ENCODE data around the gene RGS3. TPM values are rescaled to one million over a fixed set of nuclear protein-coding genes. Genes with fewer than 3 reads are reported as not detected.
"Not testable (repeated sequence)": the region's sequence is repeated elsewhere in the genome, so short reads cannot be mapped to it uniquely, and the experiment has no call there.

Gene RGS3
- total RNA-seq, 6 donors from 2014 or later: 60.3 to 93.2 (median 72.6) TPM

DNA sequence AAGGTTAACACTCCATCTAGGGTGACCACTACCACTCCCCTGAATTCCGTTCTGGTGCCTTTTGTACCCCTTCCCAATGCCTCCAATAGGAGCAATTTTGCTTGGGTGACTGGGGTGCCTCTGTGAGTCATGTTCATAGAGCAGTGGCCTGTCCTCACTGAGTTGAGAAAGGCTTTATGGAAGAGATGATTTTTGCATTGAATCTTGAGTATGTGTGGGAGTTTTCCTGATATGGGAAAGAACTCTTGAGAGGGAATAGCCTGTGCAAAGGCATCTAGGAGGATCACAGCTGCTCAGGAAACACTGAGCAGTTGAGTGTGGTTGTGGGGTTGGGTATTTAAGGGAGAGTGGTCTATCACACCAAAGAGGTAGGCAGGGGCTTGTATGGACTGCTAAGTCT lies 36.8 kb upstream of the RGS3 start:
- no peak overlapping the region for H3K4me3 ChIP-seq
- DNase-seq (no peak), ATAC-seq (ENCODE audit: low FRiP score in 2 of 2) (no peak)
- H3K9me3 ChIP-seq: no peaks in the 10 kb centered on the region
- no peaks in the 10 kb centered on the region for H3K36me3 ChIP-seq
- no peak for TF ChIP-seq POLR2A (IDR thresholded peaks at IDR 0.05)
- TF ChIP-seq EP300 (IDR thresholded peaks at IDR 0.05): no peak
- TF ChIP-seq, protein P1, sequence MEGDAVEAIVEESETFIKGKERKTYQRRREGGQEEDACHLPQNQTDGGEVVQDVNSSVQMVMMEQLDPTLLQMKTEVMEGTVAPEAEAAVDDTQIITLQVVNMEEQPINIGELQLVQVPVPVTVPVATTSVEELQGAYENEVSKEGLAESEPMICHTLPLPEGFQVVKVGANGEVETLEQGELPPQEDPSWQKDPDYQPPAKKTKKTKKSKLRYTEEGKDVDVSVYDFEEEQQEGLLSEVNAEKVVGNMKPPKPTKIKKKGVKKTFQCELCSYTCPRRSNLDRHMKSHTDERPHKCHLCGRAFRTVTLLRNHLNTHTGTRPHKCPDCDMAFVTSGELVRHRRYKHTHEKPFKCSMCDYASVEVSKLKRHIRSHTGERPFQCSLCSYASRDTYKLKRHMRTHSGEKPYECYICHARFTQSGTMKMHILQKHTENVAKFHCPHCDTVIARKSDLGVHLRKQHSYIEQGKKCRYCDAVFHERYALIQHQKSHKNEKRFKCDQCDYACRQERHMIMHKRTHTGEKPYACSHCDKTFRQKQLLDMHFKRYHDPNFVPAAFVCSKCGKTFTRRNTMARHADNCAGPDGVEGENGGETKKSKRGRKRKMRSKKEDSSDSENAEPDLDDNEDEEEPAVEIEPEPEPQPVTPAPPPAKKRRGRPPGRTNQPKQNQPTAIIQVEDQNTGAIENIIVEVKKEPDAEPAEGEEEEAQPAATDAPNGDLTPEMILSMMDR (IDR thresholded peaks at IDR 0.05): no peak
- no peak for TF ChIP-seq POLR2AphosphoS5 (IDR thresholded peaks at IDR 0.05)
- no peak overlapping the region for H3K27ac ChIP-seq
- H3K4me1 ChIP-seq: no peaks in the 10 kb centered on the region
- WGBS, 2 donors: 75 to 81% methylated on average over 1 of the region's 1 CpG
- no peaks in the 10 kb centered on the region for H3K27me3 ChIP-seq

DNA sequence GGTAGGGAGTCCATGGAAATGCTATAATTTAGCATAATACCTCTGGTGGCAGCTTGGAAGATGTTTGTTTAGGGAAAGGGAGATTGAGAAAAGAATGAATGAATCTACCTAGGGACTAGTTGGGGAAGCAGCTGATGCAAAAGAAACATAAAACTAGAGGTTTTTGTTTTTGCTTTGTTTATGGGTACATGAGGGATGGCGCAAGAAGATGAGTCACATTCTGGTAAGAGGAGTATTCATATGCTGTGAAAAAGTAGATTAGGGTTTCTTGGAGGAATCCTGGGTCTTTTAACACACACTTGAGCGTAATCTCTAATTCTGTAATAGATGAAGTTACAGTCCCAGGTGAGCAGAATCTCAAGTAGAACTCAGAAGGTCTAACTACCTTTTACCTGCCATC lies 35.9 kb upstream of the RGS3 start:
- ATAC-seq (ENCODE audit: low FRiP score in 2 of 2) (no peak), DNase-seq (no peak)
- H3K36me3 ChIP-seq: no peaks in the 10 kb centered on the region
- no peaks in the 10 kb centered on the region for H3K27me3 ChIP-seq
- TF ChIP-seq, protein P1 (IDR thresholded peaks at IDR 0.05): no peak
- TF ChIP-seq POLR2AphosphoS5 (IDR thresholded peaks at IDR 0.05) (no peak), EP300 (IDR thresholded peaks at IDR 0.05) (no peak), POLR2A (IDR thresholded peaks at IDR 0.05) (no peak)
- no peaks in the 10 kb centered on the region for H3K4me1 ChIP-seq
- 90 to 96% methylated on average over 2 of the region's 2 CpGs for WGBS, 2 donors
- H3K27ac ChIP-seq: no peak overlapping the region
- H3K9me3 ChIP-seq: no peaks in the 10 kb centered on the region
- H3K4me3 ChIP-seq: no peak overlapping the region

DNA sequence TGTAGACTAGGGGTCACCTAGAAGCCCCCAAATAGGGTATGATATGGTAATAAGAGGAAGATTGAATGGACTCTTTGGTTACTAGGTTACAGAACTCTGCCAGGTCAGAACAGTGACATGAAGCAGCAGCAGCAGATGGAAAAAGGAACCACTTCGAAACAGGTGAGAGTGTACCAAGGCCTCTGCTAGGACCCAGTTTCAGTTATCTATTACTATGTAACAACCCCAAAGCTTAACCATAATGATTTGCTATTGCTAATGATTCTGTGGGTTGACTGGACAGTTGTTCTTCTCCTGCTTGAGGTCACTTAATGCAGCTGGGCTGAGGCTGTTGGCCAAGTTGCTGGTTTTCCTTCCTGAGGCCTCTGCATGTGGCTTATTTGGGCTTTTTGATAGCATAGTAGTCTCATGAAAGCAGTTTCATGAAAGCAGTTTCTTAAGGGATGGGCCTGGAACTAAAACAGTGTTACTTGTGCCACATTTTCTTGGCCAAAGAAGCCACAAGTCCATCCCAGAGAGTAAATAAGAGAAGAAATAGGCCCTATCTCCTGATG lies 35.4 kb upstream of the RGS3 start:
- Histone ChIP-seq H3K36me3 (no peaks in the 10 kb centered on the region), H3K4me3 (no peak overlapping the region), H3K4me1 (no peaks in the 10 kb centered on the region), H3K9me3 (no peaks in the 10 kb centered on the region), H3K27me3 (no peaks in the 10 kb centered on the region), H3K27ac (no peak overlapping the region)
- ATAC-seq (ENCODE audit: low FRiP score in 2 of 2) (no peak), DNase-seq (no peak)
- WGBS, 2 donors: 79 to 89% methylated on average over 1 of the region's 1 CpG
- TF ChIP-seq, protein P1 (IDR thresholded peaks at IDR 0.05): no peak
- no peak for TF ChIP-seq POLR2AphosphoS5 (IDR thresholded peaks at IDR 0.05)
- no peak for TF ChIP-seq POLR2A (IDR thresholded peaks at IDR 0.05)
- TF ChIP-seq EP300 (IDR thresholded peaks at IDR 0.05): no peak

DNA sequence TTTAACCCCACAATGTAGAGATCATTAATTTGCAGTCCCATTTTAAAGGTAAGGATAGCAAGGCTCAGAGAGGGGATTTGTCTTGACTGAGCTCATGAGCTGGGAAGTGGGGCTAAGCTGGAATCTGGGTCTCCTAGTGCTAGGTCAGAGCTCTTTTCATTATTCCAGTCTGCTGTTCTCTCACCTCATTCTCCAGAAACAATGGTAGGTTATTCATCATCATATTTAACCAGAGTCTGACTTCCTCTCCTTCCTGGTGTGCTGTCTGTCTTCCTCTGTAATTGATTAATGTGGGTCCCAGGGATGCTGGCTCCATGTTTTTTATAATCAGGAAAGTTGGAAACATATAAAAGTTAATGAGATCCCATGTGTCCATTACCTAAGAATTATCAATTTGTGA lies 32.3 kb upstream of the RGS3 start:
- TF ChIP-seq, protein P1 (IDR thresholded peaks at IDR 0.05): no peak
- no peak for TF ChIP-seq EP300 (IDR thresholded peaks at IDR 0.05)
- TF ChIP-seq POLR2A (IDR thresholded peaks at IDR 0.05): no peak
- TF ChIP-seq POLR2AphosphoS5 (IDR thresholded peaks at IDR 0.05): no peak
- ATAC-seq (ENCODE audit: low FRiP score in 2 of 2): no peak
- Histone ChIP-seq H3K27me3 (no peaks in the 10 kb centered on the region), H3K36me3 (no peaks in the 10 kb centered on the region), H3K4me1 (no peaks in the 10 kb centered on the region), H3K27ac (no peak overlapping the region), H3K4me3 (no peak overlapping the region), H3K9me3 (no peaks in the 10 kb centered on the region)
- DNase-seq: no peak

DNA sequence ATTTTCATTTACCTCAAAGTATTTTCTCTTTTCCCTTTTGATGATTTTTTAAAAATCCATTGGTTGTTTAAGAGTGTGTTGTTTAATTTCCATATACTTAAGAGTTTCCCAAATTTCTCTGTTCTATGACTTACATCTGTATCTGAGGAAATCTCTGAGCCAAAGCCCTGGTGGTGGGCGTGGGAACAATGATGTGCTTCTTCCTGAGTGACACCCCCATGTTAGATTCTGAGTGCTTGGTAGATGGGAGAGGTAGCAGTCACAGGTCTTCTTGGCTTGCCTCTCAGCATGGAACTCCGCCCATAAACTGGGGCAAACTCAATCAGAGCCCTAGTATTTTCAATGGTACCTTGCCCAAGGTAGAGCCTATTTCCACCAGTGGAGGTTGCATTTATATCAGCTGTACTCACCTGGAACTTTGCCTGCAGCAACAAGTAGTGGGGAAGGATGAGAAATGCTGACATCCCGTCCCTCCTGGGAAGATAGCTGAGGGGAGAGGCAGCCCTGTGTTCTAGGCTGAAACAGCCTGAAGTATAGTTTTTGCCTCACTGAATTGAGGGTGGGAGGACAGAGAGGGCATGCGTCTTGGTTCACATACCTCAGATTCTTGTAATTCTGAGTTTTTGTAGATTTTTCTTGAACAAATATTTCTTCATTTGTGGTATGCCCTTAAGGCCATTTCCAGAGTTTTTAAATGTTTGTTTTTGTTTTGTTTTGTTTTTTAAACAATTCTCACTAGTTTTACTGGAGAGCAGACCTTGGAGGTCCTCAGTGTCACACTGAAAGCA lies 26.6 kb upstream of the RGS3 start:
- Histone ChIP-seq H3K9me3 (no peaks in the 10 kb centered on the region), H3K27me3 (no peaks in the 10 kb centered on the region), H3K4me1 (no peaks in the 10 kb centered on the region), H3K27ac (no peak overlapping the region), H3K36me3 (no peaks in the 10 kb centered on the region), H3K4me3 (no peak overlapping the region)
- ATAC-seq (ENCODE audit: low FRiP score in 2 of 2) (no peak), DNase-seq (no peak)
- no peak for TF ChIP-seq POLR2A (IDR thresholded peaks at IDR 0.05)
- no peak for TF ChIP-seq EP300 (IDR thresholded peaks at IDR 0.05)
- TF ChIP-seq POLR2AphosphoS5 (IDR thresholded peaks at IDR 0.05): no peak
- TF ChIP-seq, protein P1 (IDR thresholded peaks at IDR 0.05): no peak
- WGBS, 2 donors: 76 to 79% methylated on average over 4 of the region's 4 CpGs

DNA sequence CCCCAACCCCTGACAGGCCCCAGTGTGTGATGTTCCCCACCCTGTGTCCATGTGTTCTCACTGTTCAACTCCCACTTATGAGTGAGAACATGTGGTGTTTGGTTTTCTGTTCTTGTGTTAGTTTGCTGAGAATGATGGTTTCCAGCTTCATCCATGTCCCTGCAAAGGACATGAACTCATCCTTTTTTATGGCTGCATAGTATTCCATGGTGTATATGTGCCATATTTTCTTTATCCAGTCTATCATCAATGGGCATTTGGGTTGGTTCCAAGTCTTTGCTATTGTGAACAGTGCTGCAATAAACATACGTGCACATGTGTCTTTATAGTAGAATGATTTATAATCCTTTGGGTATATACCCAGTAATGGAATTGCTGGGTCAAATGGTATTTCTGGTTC lies 25.8 kb upstream of the RGS3 start:
- H3K9me3 ChIP-seq; H3K36me3 ChIP-seq; ATAC-seq (ENCODE audit: low FRiP score in 2 of 2); H3K4me1 ChIP-seq; DNase-seq; H3K27me3 ChIP-seq; H3K27ac ChIP-seq; H3K4me3 ChIP-seq: not testable (repeated sequence)
- 81 to 83% methylated on average over 1 of the region's 1 CpG for WGBS, 2 donors
